K562 (cell line): Measurements from ENCODE around the gene RTP5. TPM values are rescaled to one million over a fixed set of nuclear protein-coding genes. Genes with fewer than 3 reads are reported as not detected.

Source experiments
- ATAC-seq: fragments of 200-7000 bp; cut with Tn5 transposase; 3 replicates; pipeline ENCODE4 v1.9.1; 2020; ENCODE audit warnings: moderate library complexity
- BruUV-seq: library from RNA; stranded (reverse); fragments of 400-500 nt; replicated peaks from 2 replicates; lab custom pipeline; 2021; lab: Mats Ljungman, UMichigan
- CTCF ChIA-PET: fragments of 300-600 bp; formaldehyde crosslinking; extraction: SDS; loops from one replicate; lab custom pipeline; 2021; ENCODE audit warnings: low intra/inter-chr PET ratio; lab: Yijun Ruan, JAX
- POLR2A ChIA-PET: fragments of 300-600, 350-650 bp; sonication (Branson Sonifier 250); formaldehyde crosslinking; extraction: SDS; loops from one replicate; lab custom pipeline; 2021; ENCODE audit warnings: antibody characterized with exemption, inconsistent platforms; lab: Yijun Ruan, JAX
- DNase-seq, 4 experiments: peaks; one replicate each; pipeline versions ENCODE4 v3.0.0 to v3.0.0-alpha.2; 2011 to 2018; ENCODE audit warnings: low spot score in 3 of 4, mixed read lengths in 3 of 4; ENCODE audit errors: extremely low read depth in 1 of 4
- FAIRE-seq: peaks from 2 replicates; lab custom pipeline; 2011; peaks lifted over from hg19 to GRCh38; lab: Jason Lieb, UNC
- H2AFZ ChIP-seq: 2 replicates; pipeline ENCODE4 v1.6.0; 2011; ENCODE audit warnings: low read depth, low read length, control low read depth, inconsistent platforms
- H3K27ac ChIP-seq: fragments of 200-600 bp; 3 replicates; pipeline ENCODE4 v1.8.0; 2011; ENCODE audit warnings: low read depth, mild to moderate bottlenecking, control low read depth, inconsistent platforms, low read length, moderate library complexity, mixed read lengths; ENCODE audit errors: extremely low read depth
- H3K27me3 ChIP-seq, 2 experiments: fragments of 300-600 bp in 1 of 2; 2 replicates in 1 of 2; 3 replicates in 1 of 2; pipeline versions ENCODE4 v1.6.0 to v1.8.0; 2011; ENCODE audit warnings: inconsistent platforms in 2 of 2, low read length in 2 of 2, mild to moderate bottlenecking in 1 of 2, mixed read lengths in 1 of 2, moderate library complexity in 1 of 2; ENCODE audit not compliant: control insufficient read depth in 2 of 2, insufficient read depth in 2 of 2
- H3K36me3 ChIP-seq: fragments of 300-600 bp; 3 replicates; pipeline ENCODE4 v1.8.0; 2011; ENCODE audit warnings: mild to moderate bottlenecking, low read length, inconsistent platforms; ENCODE audit not compliant: control insufficient read depth, insufficient read depth
- H3K4me1 ChIP-seq, 2 experiments: fragments of 200-600 bp in 1 of 2; replicated peaks in 1 of 2; 2 replicates in 1 of 2; 3 replicates in 1 of 2; pipeline versions ENCODE4 v1.5.1 to v1.8.0; 2011; ENCODE audit warnings: inconsistent platforms in 2 of 2, low read length in 2 of 2, mild to moderate bottlenecking in 1 of 2, mixed read lengths in 1 of 2, moderate library complexity in 1 of 2; ENCODE audit not compliant: control insufficient read depth in 2 of 2, insufficient read depth in 2 of 2
- H3K4me2 ChIP-seq: 2 replicates; pipeline ENCODE4 v1.6.1; 2011; ENCODE audit warnings: low read length, control low read depth, inconsistent platforms, mixed read lengths; ENCODE audit not compliant: insufficient read depth
- H3K4me3 ChIP-seq: fragments of 200-600 bp; sonication (generic), shearing (Covaris generic); 2 replicates; pipeline ENCODE4 v1.5.1; 2016; ENCODE audit warnings: control low read depth, inconsistent platforms
- H3K79me2 ChIP-seq: fragments of 200-600 bp; 3 replicates; pipeline ENCODE4 v1.8.0; 2011; ENCODE audit warnings: low read length, inconsistent platforms; ENCODE audit not compliant: control insufficient read depth, insufficient read depth
- H3K9ac ChIP-seq, 2 experiments: 2 replicates each; pipeline versions ENCODE4 v1.6.0 to v1.6.1; 2011; ENCODE audit warnings: low read depth in 2 of 2, low read length in 2 of 2, control low read depth in 1 of 2, inconsistent platforms in 1 of 2, mild to moderate bottlenecking in 1 of 2, mixed read lengths in 1 of 2; ENCODE audit not compliant: insufficient read depth in 1 of 2
- H3K9me1 ChIP-seq: one replicate; pipeline ENCODE4 v1.6.0; 2011; ENCODE audit warnings: inconsistent platforms, mild to moderate bottlenecking, low read length, moderate library complexity; ENCODE audit not compliant: control insufficient read depth, insufficient read depth
- H3K9me3 ChIP-seq: replicated peaks from 2 replicates; pipeline ENCODE4 v1.5.1; 2011; ENCODE audit warnings: low read depth, low read length, inconsistent platforms; ENCODE audit not compliant: control insufficient read depth, insufficient read depth
- H4K20me1 ChIP-seq: replicated peaks from 2 replicates; pipeline ENCODE4 v1.6.1; 2011; ENCODE audit warnings: low read length, inconsistent platforms, mixed read lengths; ENCODE audit not compliant: control insufficient read depth, insufficient read depth
- ARHGAP35 ChIP-seq: fragments of 450-650 bp; IDR thresholded peaks from 2 replicates; pipeline ENCODE4 v1.6.1; 2018; ENCODE audit not compliant: partially characterized antibody
- DEAF1 ChIP-seq: fragments of 450-650 bp; formaldehyde crosslinking; IDR thresholded peaks from 2 replicates; pipeline ENCODE4 v1.4.0; 2020; ENCODE audit warnings: mild to moderate bottlenecking, moderate library complexity
- GATAD2A ChIP-seq: fragments of 450-650 bp; IDR thresholded peaks from 2 replicates; pipeline ENCODE4 v1.6.1; 2017
- HEY1 ChIP-seq: fragments of 250-450 bp; sonication (Bioruptor Pico); IDR thresholded peaks from 2 replicates; pipeline ENCODE4 v1.5.0; 2020; ENCODE audit warnings: mild to moderate bottlenecking, moderate library complexity, borderline replicate concordance
- PHF20 ChIP-seq: fragments of 450-650 bp; IDR thresholded peaks from 2 replicates; pipeline ENCODE4 v1.6.1; 2018; ENCODE audit not compliant: partially characterized antibody
- PRMT5 ChIP-seq: sonication (generic); formaldehyde crosslinking; IDR thresholded peaks from 2 replicates; pipeline ENCODE4 v1.5.0; 2020; ENCODE audit warnings: missing genetic modification reagents
- RAD51 ChIP-seq: fragments of 450-650 bp; IDR thresholded peaks from 2 replicates; pipeline ENCODE4 v1.7.1; 2016; ENCODE audit warnings: low read depth, mild to moderate bottlenecking, borderline replicate concordance
- RBM15 ChIP-seq: fragments of 200-400 bp; formaldehyde crosslinking; IDR thresholded peaks from 2 replicates; pipeline ENCODE4 v1.6.1; 2018; ENCODE audit warnings: mild to moderate bottlenecking, low read length, moderate library complexity; ENCODE audit not compliant: insufficient read depth
- RFX5 ChIP-seq: IDR thresholded peaks from 2 replicates; pipeline ENCODE4 v1.6.1; 2011; ENCODE audit warnings: low read depth, mild to moderate bottlenecking, improper control_type of control experiment, low read length
- SNIP1 ChIP-seq: fragments of 450-650 bp; IDR thresholded peaks from 2 replicates; pipeline ENCODE4 v1.7.1; 2017; ENCODE audit warnings: low read depth, mild to moderate bottlenecking
- TRIM28 ChIP-seq: fragments of 450-650 bp; IDR thresholded peaks from 2 replicates; pipeline ENCODE4 v1.6.1; 2017
- ZNF384 ChIP-seq: IDR thresholded peaks from 2 replicates; pipeline ENCODE4 v1.6.1; 2012; ENCODE audit warnings: low read depth, low read length, improper control_type of control experiment
- ZSCAN32 ChIP-seq: fragments of 450-650 bp; formaldehyde crosslinking; IDR thresholded peaks from 2 replicates; pipeline ENCODE4 v1.4.0; 2020; ENCODE audit warnings: mild to moderate bottlenecking, moderate library complexity
- WGBS: fragments of 100-300 bp; shearing (Covaris generic); methylation state at CpG from one replicate; pipeline ENCODE4 v1.1.6; 2016; ENCODE audit warnings: low coverage, mixed read lengths; ENCODE audit not compliant: insufficient coverage; ENCODE audit errors: missing lambda C conversion rate; 5-methylcytosine and 5-hydroxymethylcytosine counted together
- in situ Hi-C: fragments of 300-500 bp; cut with MboI; formaldehyde crosslinking; loops from 4 replicates; pipeline ENCODE4 v1.15.0; 2018; ENCODE audit warnings: inconsistent platforms, mixed read lengths
- intact Hi-C: fragments of 100-400 bp; cut with micrococcal nuclease; formaldehyde crosslinking; loops from 2 replicates; pipeline ENCODE4 v1.14.2; 2022
- polyA plus RNA-seq, 8 experiments: library from polyadenylated mRNA; depleted of rRNA in 4 of 8; stranded (reverse) in 5 of 8; unstranded in 3 of 8; fragments of >200 nt; fragmentation: Nextera tagmentation in 2 of 8; fragmentation: Illumina TruSeq in 1 of 8; extraction: Ambion mirVana in 2 of 8; extraction: Trizol in 1 of 8; gene quantifications; 2 replicates each; pipeline versions ENCODE4 v1.2.1 to v1.2.3, GENCODE V29; 2011 to 2014; ENCODE audit warnings: inconsistent platforms in 1 of 8, missing spikeins in 1 of 8
- total RNA-seq, 7 experiments: library from RNA; depleted of rRNA in 6 of 7; stranded (reverse); fragments of >200 nt in 6 of 7; fragmentation: Illumina TruSeq in 2 of 7; extraction: Trizol in 2 of 7; gene quantifications; 2 replicates each; pipeline versions ENCODE4 v1.2.1 to v1.2.3, GENCODE V29; 2011 to 2021; ENCODE audit warnings: low replicate concordance in 1 of 7

Gene RTP5
- total and polyA plus RNA-seq, 9 of the 15 experiments (the other 6 are each of a cell fraction or from before 2014, with no cell fraction given) = not detected

- H3K4me2 ChIP-seq = no peak overlapping the region
- peaks cover 0 to 66% of the 10 kb centered on the region in 2 experiments; a peak in 3 of 5 replicates for H3K4me1 ChIP-seq
- ATAC-seq (no peak), FAIRE-seq (no peak), DNase-seq (no peak)
- intact Hi-C loops = no loop called here
- no TSS peak for BruUV-seq
- no peaks in the 10 kb centered on the region for H3K36me3 ChIP-seq
- in situ Hi-C loops = no loop called here
- no peak overlapping the region for H2AFZ ChIP-seq
- WGBS = 27% methylated on average over 9 of the region's 10 CpGs
- no peaks in the 10 kb centered on the region for H3K9me1 ChIP-seq
- H3K9ac ChIP-seq = no peak overlapping the region
- ChIA-PET CTCF (no interaction called here), POLR2A (interaction anchor here (0.9 kb wide), 1 partner anchor 45 kb away, joined by 3 read pairs; no protein-coding TSS in a partner anchor)
- H3K79me2 ChIP-seq = no peaks in the 10 kb centered on the region
- no peak overlapping the region for H3K4me3 ChIP-seq
- no peak overlapping the region for H3K27ac ChIP-seq
- H4K20me1 ChIP-seq = no peaks in the 10 kb centered on the region
- no peaks in the 10 kb centered on the region for H3K9me3 ChIP-seq
- H3K27me3 ChIP-seq = no peaks in the 10 kb centered on the region
- TF ChIP-seq RFX5 (no peak), RAD51 (no peak), ARHGAP35 (no peak), SNIP1 (no peak), HEY1 (CRISPR knock-in tag) (no peak), ZSCAN32 (no peak), DEAF1 (CRISPR knock-in tag) (no peak), ZNF384 (no peak), GATAD2A (no peak), RBM15 (no peak), PRMT5 (CRISPR knock-in tag) (no peak), PHF20 (no peak), TRIM28 (no peak)
These were observed 16.4 kb upstream of the RTP5 start for GRCh38 chr2:241852981-241853631.
